HPDE6-E6E7 (cell line): ENCODE data around the gene LOXL1.
A peak's percentile ranks its signal among the peaks of the same experiment; 100 is the strongest.

ENCODE experiments used
- DNase-seq: peaks from one replicate; pipeline ENCODE4 v3.0.0; 2011; ENCODE audit warnings: missing footprints; ENCODE audit errors: extremely low spot score

LOXL1 gene

GRCh38 chr15:73993211-73993994, 67.1 kb downstream of the LOXL1 start:
- DNase-seq: no peak

DNA sequence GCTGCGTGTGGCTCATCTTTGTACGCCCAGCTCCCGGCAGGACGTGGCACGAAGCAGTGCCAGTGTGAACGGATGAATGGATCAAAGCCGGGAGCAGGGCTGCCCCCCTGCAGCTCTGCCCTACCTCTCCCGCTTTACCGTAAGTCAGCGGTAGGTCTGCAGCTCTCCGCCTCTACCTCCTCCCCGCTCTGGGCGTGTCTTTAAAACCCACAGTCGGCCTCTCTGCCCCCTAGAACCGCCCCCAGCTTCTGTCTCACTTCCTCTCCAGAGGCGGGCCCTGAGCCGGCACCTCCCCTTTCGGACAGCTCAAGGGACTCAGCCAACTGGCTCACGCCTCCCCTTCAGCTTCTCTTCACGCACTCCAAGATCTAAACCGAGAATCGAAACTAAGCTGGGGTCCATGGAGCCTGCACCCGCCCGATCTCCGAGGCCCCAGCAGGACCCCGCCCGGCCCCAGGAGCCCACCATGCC, 68.2 kb downstream of the LOXL1 start, which contains the start of gene PML:
Gene PML, plus strand, starts transcription at position 304 of the 471 bp plus-strand sequence. Its CDS starts 97 bp downstream, at position 401.
- peak; percentile 94 for DNase-seq

DNA sequence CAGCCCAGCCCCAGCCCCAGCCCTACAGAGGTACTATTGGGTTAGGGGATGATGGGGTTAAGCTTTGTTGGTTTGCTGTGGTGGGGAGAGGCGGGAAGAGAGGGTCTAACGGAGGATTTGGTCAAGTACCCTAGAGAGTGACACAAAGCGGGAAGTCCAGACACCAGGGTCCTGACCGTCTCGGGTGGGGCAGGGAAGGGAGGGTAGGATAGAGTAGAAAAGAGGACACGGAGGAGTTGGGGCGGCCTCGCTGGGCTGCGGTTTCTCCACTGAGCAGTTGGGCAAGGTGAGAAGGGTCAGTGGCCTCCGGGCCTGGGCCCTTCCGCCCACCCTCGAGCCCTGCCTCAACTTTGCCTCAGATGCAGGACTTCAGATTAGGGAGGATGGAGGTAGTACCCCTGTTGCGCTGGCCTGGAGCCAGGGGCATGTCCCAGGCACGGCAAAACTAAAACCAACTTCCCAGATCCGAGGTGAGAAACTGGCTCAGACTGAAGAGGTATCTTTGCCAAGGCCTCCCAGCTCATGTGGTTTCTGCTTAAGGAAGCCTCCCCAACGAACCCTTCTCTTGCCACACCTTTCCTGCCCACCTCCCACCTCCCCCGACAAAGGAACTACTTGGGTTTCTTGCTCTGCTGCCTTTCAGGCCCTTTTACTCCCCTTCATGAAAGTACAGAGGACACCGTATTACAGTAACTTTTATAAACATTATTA, 68.8 kb downstream of the LOXL1 start:
- no peak for DNase-seq

- no peak for DNase-seq
Measured at GRCh38 chr15:73996267-73996666, 70.0 kb downstream of the LOXL1 start.

GRCh38 chr15:73996939-73997338, 70.7 kb downstream of the LOXL1 start:
- no peak for DNase-seq

GRCh38 chr15:73997986-73998385, 71.7 kb downstream of the LOXL1 start:
- no peak for DNase-seq
